Breast epithelium (tissue), 3 donors: ENCODE data around the gene ADPRM.

Experiments
- CTCF ChIP-seq, 3 donors: fragments of 450-650 bp; IDR thresholded peaks; one replicate each; pipeline ENCODE4 v1.5.1; 2016 to 2017; ENCODE audit warnings: antibody characterized with exemption in 3 of 3, mild to moderate bottlenecking in 3 of 3, moderate library complexity in 3 of 3
- POLR2AphosphoS5 ChIP-seq, 3 donors: sonication (generic); formaldehyde crosslinking; IDR thresholded peaks; one replicate each; pipeline ENCODE4 v1.6.1; 2017; ENCODE audit warnings: antibody characterized with exemption in 3 of 3

GRCh38 chr17:10729334-10730193 is 32.2 kb downstream of the ADPRM start, which contains the start of gene TMEM220:
- peak in 1 of 3 donors; percentile 11 for TF ChIP-seq CTCF (IDR thresholded peaks at IDR 0.05)
- peak; percentile 71 to 87 (median 85) for TF ChIP-seq POLR2AphosphoS5 (IDR thresholded peaks at IDR 0.05)
